HepG2 (cell line): ENCODE measurements around the gene FARSB. TPM values are rescaled to one million over a fixed set of nuclear protein-coding genes. Genes with fewer than 3 reads are reported as not detected.

Experiments
- ATAC-seq: fragments of 200-7000 bp; cut with Tn5 transposase; 3 replicates; pipeline ENCODE4 v1.9.1; 2020; ENCODE audit warnings: mild to moderate bottlenecking, moderate library complexity
- BruUV-seq: library from RNA; stranded (reverse); fragments of 400-500 nt; replicated peaks from 2 replicates; lab custom pipeline; 2021; lab: Mats Ljungman, UMichigan
- CTCF ChIA-PET: fragments of 300-600 bp; formaldehyde crosslinking; extraction: SDS; loops from one replicate; lab custom pipeline; 2021; ENCODE audit warnings: low total read pairs, inconsistent platforms, low intra/inter-chr PET ratio; lab: Yijun Ruan, JAX
- POLR2A ChIA-PET: fragments of 350-600 bp; sonication (Branson Sonifier 250); formaldehyde crosslinking; loops from one replicate; lab custom pipeline; 2020; ENCODE audit warnings: antibody characterized with exemption, inconsistent platforms; lab: Yijun Ruan, JAX
- DNase-seq: peaks from one replicate; pipeline ENCODE4 v3.0.0-alpha.2; 2015; ENCODE audit warnings: low spot score
- FAIRE-seq: peaks from 3 replicates; lab custom pipeline; 2011; peaks lifted over from hg19 to GRCh38; lab: Jason Lieb, UNC
- H2AFZ ChIP-seq: one replicate; pipeline ENCODE4 v1.6.1; 2011; ENCODE audit warnings: low read length, inconsistent platforms
- H3K27ac ChIP-seq: fragments of 300-600 bp; 3 replicates; pipeline ENCODE4 v1.8.0; 2011; ENCODE audit warnings: mixed run types, mild to moderate bottlenecking, mixed read lengths, low read length, inconsistent platforms; ENCODE audit not compliant: insufficient read depth; ENCODE audit errors: extremely low read length
- H3K27me3 ChIP-seq, 2 experiments: fragments of 200-600 bp in 1 of 2; 2 replicates in 1 of 2; 3 replicates in 1 of 2; pipeline versions ENCODE4 v1.6.0 to v1.8.0; 2011; ENCODE audit warnings: low read length in 2 of 2, mild to moderate bottlenecking in 2 of 2, moderate library complexity in 2 of 2, inconsistent platforms in 1 of 2; ENCODE audit not compliant: insufficient read depth in 2 of 2, control insufficient read depth in 1 of 2
- H3K36me3 ChIP-seq, 2 experiments: fragments of 200-600 bp in 1 of 2; replicated peaks in 1 of 2; 2 replicates in 1 of 2; 3 replicates in 1 of 2; pipeline versions ENCODE4 v1.5.1 to v1.8.0; 2011; ENCODE audit warnings: low read length in 2 of 2, inconsistent platforms in 1 of 2; ENCODE audit not compliant: insufficient read depth in 2 of 2, control insufficient read depth in 1 of 2
- H3K4me1 ChIP-seq: 2 replicates; pipeline ENCODE4 v1.5.1; 2012; ENCODE audit warnings: low read length, inconsistent platforms; ENCODE audit not compliant: insufficient read depth
- H3K4me2 ChIP-seq: 2 replicates; pipeline ENCODE4 v1.6.0; 2011; ENCODE audit warnings: low read depth, low read length, inconsistent platforms
- H3K4me3 ChIP-seq, 3 experiments: fragments of 200-600 bp in 1 of 3; sonication (generic), shearing (Covaris generic) in 1 of 3; replicated peaks in 1 of 3; 2 replicates each; pipeline ENCODE4 v1.5.1; 2011 to 2016; ENCODE audit warnings: low read length in 3 of 3, inconsistent platforms in 2 of 3, low read depth in 2 of 3, mild to moderate bottlenecking in 2 of 3, control low read depth in 1 of 3, mixed read lengths in 1 of 3; ENCODE audit not compliant: insufficient read depth in 1 of 3
- H3K79me2 ChIP-seq: one replicate; pipeline ENCODE4 v1.6.1; 2011; ENCODE audit warnings: low read length, inconsistent platforms; ENCODE audit not compliant: insufficient read depth
- H3K9ac ChIP-seq: 2 replicates; pipeline ENCODE4 v1.6.0; 2011; ENCODE audit warnings: mild to moderate bottlenecking, low read depth, low read length, inconsistent platforms; ENCODE audit not compliant: insufficient read depth
- H3K9me3 ChIP-seq: 2 replicates; pipeline ENCODE4 v1.5.1; 2012; ENCODE audit warnings: mild to moderate bottlenecking, low read length
- H4K20me1 ChIP-seq: 2 replicates; pipeline ENCODE4 v1.6.0; 2011; ENCODE audit warnings: inconsistent platforms, mild to moderate bottlenecking, low read length, moderate library complexity; ENCODE audit not compliant: insufficient read depth
- ARNTL ChIP-seq: sonication (generic); formaldehyde crosslinking; IDR thresholded peaks from 2 replicates; pipeline ENCODE4 v1.4.0; 2020; ENCODE audit warnings: mild to moderate bottlenecking, missing genetic modification reagents
- GLI4 ChIP-seq: sonication (generic); formaldehyde crosslinking; IDR thresholded peaks from 2 replicates; pipeline ENCODE4 v1.5.1; 2020; ENCODE audit warnings: missing genetic modification reagents, mild to moderate bottlenecking, moderate library complexity, borderline replicate concordance
- KAT8 ChIP-seq: IDR thresholded peaks from 2 replicates; pipeline ENCODE4 v1.6.1; 2016; ENCODE audit warnings: missing genetic modification reagents, missing compliant biosample characterization
- ZBTB21 ChIP-seq: sonication (generic); formaldehyde crosslinking; IDR thresholded peaks from 2 replicates; pipeline ENCODE4 v1.4.0; 2020; ENCODE audit warnings: missing genetic modification reagents
- ZKSCAN5 ChIP-seq: sonication (generic); formaldehyde crosslinking; IDR thresholded peaks from 2 replicates; pipeline ENCODE4 v1.5.1; 2020; ENCODE audit warnings: mild to moderate bottlenecking, missing genetic modification reagents
- WGBS: methylation state at CpG from one replicate; pipeline ENCODE4 v1.1.6; 2017; ENCODE audit warnings: low lambda C conversion rate; 5-methylcytosine and 5-hydroxymethylcytosine counted together
- in situ Hi-C: cut with HindIII; loops from 2 replicates; pipeline ENCODE4 v1.10.0; 2017; ENCODE audit warnings: low pct_unique_long_range_greater_than_20kb; ENCODE audit not compliant: extremely low pct_ligation_motif_present
- intact Hi-C: fragments of 100-400 bp; cut with micrococcal nuclease; formaldehyde crosslinking; loops from one replicate; pipeline ENCODE4 v1.10.0; 2022; ENCODE audit not compliant: unreplicated experiment
- polyA plus RNA-seq, 8 experiments: library from polyadenylated mRNA; depleted of rRNA in 3 of 8; stranded (reverse) in 7 of 8; unstranded in 1 of 8; fragments of >200 nt; fragmentation: Illumina TruSeq in 4 of 8; extraction: Trizol in 4 of 8; gene quantifications; 2 replicates each; pipeline versions ENCODE4 v1.2.1 to v1.2.3, GENCODE V29; 2011 to 2016; ENCODE audit warnings: low read depth in 4 of 8, missing spikeins in 1 of 8, mixed read lengths in 1 of 8; ENCODE audit not compliant: insufficient read depth in 1 of 8
- total RNA-seq, 5 experiments: library from RNA; depleted of rRNA; stranded (reverse); fragments of >200 nt; fragmentation: Illumina TruSeq; extraction: Trizol; gene quantifications; 2 replicates each; pipeline ENCODE4 v1.2.3, GENCODE V29; 2016; ENCODE audit warnings: low read depth in 1 of 5
- TF ChIP-seq, protein P1 (sequence below): sonication (generic); formaldehyde crosslinking; IDR thresholded peaks from 2 replicates; pipeline ENCODE4 v1.4.0; 2020; ENCODE audit warnings: missing genetic modification reagents, borderline replicate concordance

FARSB gene
- total and polyA plus RNA-seq, 2 of the 13 experiments (the other 11 are each of a cell fraction or from before 2014, with no cell fraction given): 23.3 to 45.9 TPM

GRCh38 chr2:222663479-222663878, 7.6 kb upstream of the FARSB start:
- H3K4me3 ChIP-seq: no peak overlapping the region
- intact Hi-C loops (no loop called here), in situ Hi-C loops (no loop called here)
- no peaks in the 10 kb centered on the region for H3K79me2 ChIP-seq
- no peak overlapping the region for H3K27ac ChIP-seq
- no TSS peak for BruUV-seq
- H3K36me3 ChIP-seq: no peaks in the 10 kb centered on the region
- no peaks in the 10 kb centered on the region for H4K20me1 ChIP-seq
- no peak overlapping the region for H2AFZ ChIP-seq
- no peaks in the 10 kb centered on the region for H3K27me3 ChIP-seq
- WGBS: 59% methylated on average over 3 of the region's 3 CpGs
- peaks cover 27% of the 10 kb centered on the region for H3K4me1 ChIP-seq
- FAIRE-seq (no peak), ATAC-seq (peak; percentile 63), DNase-seq (no peak)
- no peak overlapping the region for H3K9ac ChIP-seq
- H3K4me2 ChIP-seq: no peak overlapping the region
- POLR2A ChIA-PET: interaction anchor here (1.1 kb wide), 1 partner anchor 9 kb away, joined by 3 read pairs; no protein-coding TSS in a partner anchor
- TF ChIP-seq KAT8 (CRISPR knock-in tag): no peak
- no peak for TF ChIP-seq ZKSCAN5 (CRISPR knock-in tag)
- no peak for TF ChIP-seq GLI4 (CRISPR knock-in tag)
- TF ChIP-seq ARNTL (CRISPR knock-in tag): no peak
- TF ChIP-seq ZBTB21 (CRISPR knock-in tag): no peak
- TF ChIP-seq, protein P1, sequence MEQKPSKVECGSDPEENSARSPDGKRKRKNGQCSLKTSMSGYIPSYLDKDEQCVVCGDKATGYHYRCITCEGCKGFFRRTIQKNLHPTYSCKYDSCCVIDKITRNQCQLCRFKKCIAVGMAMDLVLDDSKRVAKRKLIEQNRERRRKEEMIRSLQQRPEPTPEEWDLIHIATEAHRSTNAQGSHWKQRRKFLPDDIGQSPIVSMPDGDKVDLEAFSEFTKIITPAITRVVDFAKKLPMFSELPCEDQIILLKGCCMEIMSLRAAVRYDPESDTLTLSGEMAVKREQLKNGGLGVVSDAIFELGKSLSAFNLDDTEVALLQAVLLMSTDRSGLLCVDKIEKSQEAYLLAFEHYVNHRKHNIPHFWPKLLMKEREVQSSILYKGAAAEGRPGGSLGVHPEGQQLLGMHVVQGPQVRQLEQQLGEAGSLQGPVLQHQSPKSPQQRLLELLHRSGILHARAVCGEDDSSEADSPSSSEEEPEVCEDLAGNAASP (CRISPR knock-in tag): no peak
- H3K9me3 ChIP-seq: no peaks in the 10 kb centered on the region
- CTCF ChIA-PET: no interaction called here
